Muscle of arm (tissue), 12 donors: Measurements from ENCODE around the gene ARHGEF25. TPM values are rescaled to one million over a fixed set of nuclear protein-coding genes. Genes with fewer than 3 reads are reported as not detected.

Experiments used
- polyA plus RNA-seq, 12 donors: library from polyadenylated mRNA; unstranded; fragments of 120-200 nt; gene quantifications; one replicate each; pipeline ENCODE4 v1.2.1, GENCODE V29; 2013; ENCODE audit not compliant: insufficient read length in 12 of 12

ARHGEF25 gene
- polyA plus RNA-seq, 12 donors: 24.8 to 40.3 (median 34.3) TPM; not detected in 1

Other genes with a start within 250 kb of the ARHGEF25 start
- 10 to 100 TPM in 11 of 12 donors, not detected in 1; 36.4 to 92.7 (median 55.7) TPM for gene R3HDM2, start 180.4 kb upstream of the ARHGEF25 start, polyA plus RNA-seq
- under 1 TPM in 8 of 12 donors, not detected in 4; 0.07 to 0.33 (median 0.15) TPM for gene INHBC, start 176.7 kb upstream of the ARHGEF25 start, polyA plus RNA-seq
- 1 to 10 TPM in 10 of 12 donors, not detected in 2; 1.0 to 3.4 (median 2.2) TPM for gene INHBE, start 156.1 kb upstream of the ARHGEF25 start, polyA plus RNA-seq
- 10 to 100 TPM in 6 of 12 donors, 1 to 10 TPM in 5, not detected in 1; 4.9 to 48.6 (median 10.1) TPM for gene GLI1, start 151.7 kb upstream of the ARHGEF25 start, polyA plus RNA-seq
- gene ARHGAP9, start 131.6 kb upstream of the ARHGEF25 start, polyA plus RNA-seq: 10 to 100 TPM in 2 of 12 donors, 1 to 10 TPM in 9, not detected in 1; 3.4 to 18.7 (median 5.6) TPM
- gene MARS1, start 123.4 kb upstream of the ARHGEF25 start, polyA plus RNA-seq: 100 to 1,000 TPM in 4 of 12 donors, 10 to 100 TPM in 7, not detected in 1; 77.3 to 150 (median 93.0) TPM
- 10 to 100 TPM in 10 of 12 donors, 1 to 10 TPM in 1, not detected in 1; 8.5 to 15.6 (median 13.2) TPM for gene DDIT3, start 90.9 kb upstream of the ARHGEF25 start, polyA plus RNA-seq
- gene MBD6, start 88.6 kb upstream of the ARHGEF25 start, polyA plus RNA-seq: 10 to 100 TPM in 11 of 12 donors, not detected in 1; 28.7 to 61.8 (median 39.2) TPM
- 100 to 1,000 TPM in 11 of 12 donors, not detected in 1; 142 to 314 (median 155) TPM for gene DCTN2, start 64.2 kb upstream of the ARHGEF25 start, polyA plus RNA-seq
- 1 to 10 TPM in 1 of 12 donors, under 1 TPM in 10, not detected in 1; 0.04 to 5.2 (median 0.21) TPM for gene KIF5A, start 61.4 kb upstream of the ARHGEF25 start, polyA plus RNA-seq
- gene PIP4K2C, start 20.2 kb upstream of the ARHGEF25 start, polyA plus RNA-seq: 10 to 100 TPM in 11 of 12 donors, not detected in 1; 11.2 to 20.7 (median 12.2) TPM
- 10 to 100 TPM in 11 of 12 donors, not detected in 1; 20.8 to 48.7 (median 27.1) TPM for gene DTX3, start 6.6 kb upstream of the ARHGEF25 start, polyA plus RNA-seq
- 10 to 100 TPM in 1 of 12 donors, 1 to 10 TPM in 10, not detected in 1; 1.7 to 12.2 (median 2.6) TPM for gene B4GALNT1, start 21.8 kb downstream of the ARHGEF25 start, polyA plus RNA-seq
- 100 to 1,000 TPM in 10 of 12 donors, 10 to 100 TPM in 1, not detected in 1; 98.8 to 179 (median 121) TPM for gene OS9, start 82.7 kb downstream of the ARHGEF25 start, polyA plus RNA-seq
- gene AGAP2, start 127.3 kb downstream of the ARHGEF25 start, polyA plus RNA-seq: 10 to 100 TPM in 3 of 12 donors, 1 to 10 TPM in 8, not detected in 1; 5.4 to 36.1 (median 8.7) TPM
- gene TSPAN31, start 133.6 kb downstream of the ARHGEF25 start, polyA plus RNA-seq: 10 to 100 TPM in 11 of 12 donors, not detected in 1; 40.6 to 55.8 (median 46.6) TPM
- gene CDK4, start 140.9 kb downstream of the ARHGEF25 start, polyA plus RNA-seq: 100 to 1,000 TPM in 11 of 12 donors, not detected in 1; 106 to 176 (median 131) TPM
- 10 to 100 TPM in 3 of 12 donors, 1 to 10 TPM in 8, not detected in 1; 5.1 to 12.2 (median 7.8) TPM for gene MARCHF9, start 143.7 kb downstream of the ARHGEF25 start, polyA plus RNA-seq
- 1 to 10 TPM in 5 of 12 donors, under 1 TPM in 5, not detected in 2; 0.43 to 1.6 (median 0.86) TPM for gene CYP27B1, start 155.6 kb downstream of the ARHGEF25 start, polyA plus RNA-seq
- 10 to 100 TPM in 11 of 12 donors, not detected in 1; 17.1 to 31.8 (median 24.4) TPM for gene METTL1, start 160.7 kb downstream of the ARHGEF25 start, polyA plus RNA-seq
- 10 to 100 TPM in 1 of 12 donors, 1 to 10 TPM in 10, not detected in 1; 5.5 to 13.3 (median 7.6) TPM for gene EEF1AKMT3, start 161.2 kb downstream of the ARHGEF25 start, polyA plus RNA-seq
- 10 to 100 TPM in 11 of 12 donors, not detected in 1; 19.0 to 32.7 (median 27.3) TPM for gene TSFM, start 171.4 kb downstream of the ARHGEF25 start, polyA plus RNA-seq
- gene AVIL, start 207.3 kb downstream of the ARHGEF25 start, polyA plus RNA-seq: 10 to 100 TPM in 10 of 12 donors, 1 to 10 TPM in 1, not detected in 1; 8.7 to 35.0 (median 25.0) TPM
- 100 to 1,000 TPM in 11 of 12 donors, not detected in 1; 178 to 219 (median 201) TPM for gene CTDSP2, start 235.3 kb downstream of the ARHGEF25 start, polyA plus RNA-seq